ENCODE measurements around the gene TRANK1. TPM values are rescaled to one million over a fixed set of nuclear protein-coding genes. Genes with fewer than 3 reads are reported as not detected.

TRANK1 gene
- total and polyA plus RNA-seq, 2 experiments from 2014 or later = 5.2 to 10.3 TPM

DNA sequence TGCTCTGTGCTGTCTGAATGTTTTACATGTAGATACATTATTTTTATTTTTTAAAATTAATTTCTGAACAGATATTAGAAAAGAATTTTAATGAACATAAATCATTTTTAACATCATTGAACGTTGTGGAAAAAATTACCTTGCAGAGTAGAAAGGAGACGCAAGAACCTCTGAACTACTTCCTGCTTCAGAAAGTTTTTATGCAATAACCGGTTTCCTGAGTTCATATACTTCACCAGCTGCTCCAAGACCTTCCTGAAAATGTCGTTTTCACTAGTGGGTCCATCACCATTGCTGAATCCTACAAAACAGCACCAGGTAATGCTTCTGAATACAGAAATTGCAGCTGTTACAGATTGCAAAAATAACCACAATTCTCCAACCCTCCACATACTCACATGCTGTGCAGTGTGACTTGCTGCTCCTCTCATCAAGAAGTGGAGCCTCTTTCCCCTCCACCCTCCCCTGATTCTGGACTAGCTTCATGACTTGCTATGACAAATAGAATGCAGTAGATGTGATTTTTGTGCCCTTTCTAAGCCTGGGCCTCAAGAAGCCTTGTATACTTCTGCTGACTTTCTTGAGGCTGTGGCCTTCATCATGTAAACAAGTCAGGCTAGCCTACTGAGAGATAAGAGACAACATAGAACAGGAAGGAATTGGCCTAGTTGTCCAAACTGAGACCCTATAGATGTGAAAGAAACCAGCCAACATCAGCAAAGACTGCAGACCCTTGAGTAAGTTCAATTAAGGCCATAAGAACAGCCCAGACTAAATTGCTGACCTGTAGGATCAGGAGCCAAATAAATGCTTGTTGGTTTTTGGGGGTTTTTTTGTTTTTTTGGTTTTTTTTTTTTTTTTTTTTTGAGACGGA is 80.4 kb downstream of the TRANK1 start:
- no peak for TF ChIP-seq EZH2 (IDR thresholded peaks at IDR 0.05; ENCODE audit: insufficient read depth, poor library complexity, severe bottlenecking)
- TF ChIP-seq EZH2phosphoT487 (IDR thresholded peaks at IDR 0.05; ENCODE audit: insufficient read depth, low read depth) = no peak
- 0 out of 2 replicates have a peak, but pooled peaks cover 3% of the 10 kb centered on the region for H3K36me3 ChIP-seq (ENCODE audit: low read depth)
- H3K79me2 ChIP-seq (ENCODE audit: insufficient read depth) = no peaks in the 10 kb centered on the region
- no peaks in the 10 kb centered on the region for H3K9me2 ChIP-seq (ENCODE audit: insufficient read depth)
- no peaks in the 10 kb centered on the region for H4K20me1 ChIP-seq (ENCODE audit: insufficient read depth)
- in situ Hi-C loops (cut with MboI) = loop anchor here (10.0 kb wide), 1 partner anchor 130 kb away; no protein-coding TSS in a partner anchor
- H2AFZ ChIP-seq = no peak overlapping the region
- no peak overlapping the region for H3K27ac ChIP-seq
- H3F3A ChIP-seq (ENCODE audit: insufficient read depth) = no peaks in the 10 kb centered on the region
- 86 to 88% methylated on average over 5 of the region's 5 CpGs for WGBS, 2 experiments (ENCODE audit: low coverage in 1 of 2, low lambda C conversion rate in 2 of 2, missing lambda C conversion rate in 2 of 2)
- H3K9me3 ChIP-seq (ENCODE audit: low read depth) = no peaks in the 10 kb centered on the region
- H3K4me1 ChIP-seq (ENCODE audit: insufficient read depth) = no peaks in the 10 kb centered on the region
- H3K27me3 ChIP-seq (replicated peaks; ENCODE audit: insufficient read depth) = no peaks in the 10 kb centered on the region
- DNase-seq = no peak
- no peak overlapping the region for H3K9ac ChIP-seq
- no peak overlapping the region for H3K4me3 ChIP-seq
- H3K4me2 ChIP-seq (ENCODE audit: unreplicated experiment) = no peak overlapping the region

DNA sequence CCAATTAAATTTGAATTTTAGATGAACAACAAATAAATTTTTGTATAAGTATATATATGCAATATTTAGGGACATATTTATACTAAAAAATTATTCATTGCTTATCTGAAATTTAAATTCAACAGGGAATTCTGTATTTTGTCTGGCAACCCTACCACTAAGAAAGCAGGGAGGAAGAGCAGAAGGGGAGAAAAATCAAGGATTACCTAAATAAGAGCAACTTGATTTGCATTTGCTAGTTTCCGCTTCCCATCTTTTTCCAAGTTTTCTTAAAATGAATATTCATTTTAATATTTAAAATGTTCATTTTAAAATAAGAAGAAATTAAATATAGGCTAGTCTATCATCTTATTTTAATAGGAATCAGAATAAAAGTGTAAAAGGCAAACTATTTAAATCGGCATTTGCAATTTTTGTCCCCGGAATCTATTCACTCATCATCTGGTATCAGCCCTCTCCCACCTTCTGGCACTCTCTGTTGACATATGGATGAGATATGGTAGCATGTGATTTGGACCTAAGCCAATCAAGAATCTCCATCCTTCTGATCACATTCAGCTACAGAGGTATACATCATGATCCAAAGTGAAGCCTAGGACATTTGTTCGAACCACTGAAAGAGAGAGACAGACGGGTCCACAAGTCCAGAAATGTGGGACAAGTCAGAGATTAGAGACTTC is 82.6 kb downstream of the TRANK1 start:
- no peaks in the 10 kb centered on the region for H3F3A ChIP-seq (ENCODE audit: insufficient read depth)
- H3K9me3 ChIP-seq (ENCODE audit: low read depth) = no peaks in the 10 kb centered on the region
- no peak overlapping the region for H3K9ac ChIP-seq
- WGBS, 2 experiments (ENCODE audit: low coverage in 1 of 2, low lambda C conversion rate in 2 of 2, missing lambda C conversion rate in 2 of 2) = 98% methylated on average over 5 of the region's 5 CpGs
- H2AFZ ChIP-seq = no peak overlapping the region
- H3K36me3 ChIP-seq (ENCODE audit: low read depth) = 0 out of 2 replicates have a peak, but pooled peaks cover 3% of the 10 kb centered on the region
- H3K9me2 ChIP-seq (ENCODE audit: insufficient read depth) = no peaks in the 10 kb centered on the region
- H3K27me3 ChIP-seq (replicated peaks; ENCODE audit: insufficient read depth) = no peaks in the 10 kb centered on the region
- in situ Hi-C loops (cut with MboI) = loop anchor here (10.0 kb wide), 1 partner anchor 127 kb away; no protein-coding TSS in a partner anchor
- H3K4me3 ChIP-seq = no peak overlapping the region
- no peak for TF ChIP-seq EZH2 (IDR thresholded peaks at IDR 0.05; ENCODE audit: insufficient read depth, poor library complexity, severe bottlenecking)
- TF ChIP-seq EZH2phosphoT487 (IDR thresholded peaks at IDR 0.05; ENCODE audit: insufficient read depth, low read depth) = no peak
- no peaks in the 10 kb centered on the region for H3K79me2 ChIP-seq (ENCODE audit: insufficient read depth)
- no peak overlapping the region for H3K27ac ChIP-seq
- H4K20me1 ChIP-seq (ENCODE audit: insufficient read depth) = no peaks in the 10 kb centered on the region
- no peak for DNase-seq
- no peak overlapping the region for H3K4me2 ChIP-seq (ENCODE audit: unreplicated experiment)
- H3K4me1 ChIP-seq (ENCODE audit: insufficient read depth) = no peaks in the 10 kb centered on the region

GRCh38 chr3:36859494-36859893 is 85.4 kb downstream of the TRANK1 start:
- WGBS, 2 experiments (ENCODE audit: low coverage in 1 of 2, low lambda C conversion rate in 2 of 2, missing lambda C conversion rate in 2 of 2) = 92 to 95% methylated on average over 3 of the region's 3 CpGs
- H3K4me1 ChIP-seq (ENCODE audit: insufficient read depth) = no peaks in the 10 kb centered on the region
- no peaks in the 10 kb centered on the region for H4K20me1 ChIP-seq (ENCODE audit: insufficient read depth)
- no peaks in the 10 kb centered on the region for H3K9me2 ChIP-seq (ENCODE audit: insufficient read depth)
- H3K9me3 ChIP-seq (ENCODE audit: low read depth) = no peaks in the 10 kb centered on the region
- H3K27ac ChIP-seq = no peak overlapping the region
- H3K9ac ChIP-seq = no peak overlapping the region
- TF ChIP-seq EZH2phosphoT487 (IDR thresholded peaks at IDR 0.05; ENCODE audit: insufficient read depth, low read depth) = no peak
- no peak for TF ChIP-seq EZH2 (IDR thresholded peaks at IDR 0.05; ENCODE audit: insufficient read depth, poor library complexity, severe bottlenecking)
- no peak overlapping the region for H3K4me3 ChIP-seq
- in situ Hi-C loops (cut with MboI) = no loop called here
- H3K4me2 ChIP-seq (ENCODE audit: unreplicated experiment) = no peak overlapping the region
- H3K36me3 ChIP-seq (ENCODE audit: low read depth) = 0 out of 2 replicates have a peak, but pooled peaks cover 3% of the 10 kb centered on the region
- no peak for DNase-seq
- no peaks in the 10 kb centered on the region for H3K79me2 ChIP-seq (ENCODE audit: insufficient read depth)
- no peak overlapping the region for H2AFZ ChIP-seq
- no peaks in the 10 kb centered on the region for H3F3A ChIP-seq (ENCODE audit: insufficient read depth)
- H3K27me3 ChIP-seq (replicated peaks; ENCODE audit: insufficient read depth) = no peaks in the 10 kb centered on the region

- WGBS, 2 experiments (ENCODE audit: low coverage in 1 of 2, low lambda C conversion rate in 2 of 2, missing lambda C conversion rate in 2 of 2) = 25 to 30% methylated on average over 3 of the region's 3 CpGs
- TF ChIP-seq EZH2 (IDR thresholded peaks at IDR 0.05; ENCODE audit: insufficient read depth, poor library complexity, severe bottlenecking) (no peak), EZH2phosphoT487 (IDR thresholded peaks at IDR 0.05; ENCODE audit: insufficient read depth, low read depth) (no peak)
Observed at GRCh38 chr3:36852071-36852470, 92.8 kb downstream of the TRANK1 start.

More at GRCh38 chr3:36852071-36852470, 92.8 kb downstream of the TRANK1 start:
- Histone ChIP-seq H3K4me1 (ENCODE audit: insufficient read depth) (no peaks in the 10 kb centered on the region), H3K27ac (no peak overlapping the region), H3K36me3 (ENCODE audit: low read depth) (0 out of 2 replicates have a peak, but pooled peaks cover 6% of the 10 kb centered on the region), H3K4me3 (no peak overlapping the region), H3K9me3 (ENCODE audit: low read depth) (no peaks in the 10 kb centered on the region), H3K27me3 (replicated peaks; ENCODE audit: insufficient read depth) (no peaks in the 10 kb centered on the region), H4K20me1 (ENCODE audit: insufficient read depth) (no peaks in the 10 kb centered on the region), H3K9me2 (ENCODE audit: insufficient read depth) (no peaks in the 10 kb centered on the region), H3F3A (ENCODE audit: insufficient read depth) (no peaks in the 10 kb centered on the region), H3K79me2 (ENCODE audit: insufficient read depth) (no peaks in the 10 kb centered on the region), H3K4me2 (ENCODE audit: unreplicated experiment) (no peak overlapping the region), H2AFZ (no peak overlapping the region), H3K9ac (no peak overlapping the region)
- in situ Hi-C loops (cut with MboI) = no loop called here
- DNase-seq = no peak
